ENCODE results near the gene RIPOR3. TPM values are rescaled to one million over a fixed set of nuclear protein-coding genes. Genes with fewer than 3 reads are reported as not detected.

Gene RIPOR3
- total RNA-seq, 1 experiment from 2014 or later, result 0.46 TPM

DNA sequence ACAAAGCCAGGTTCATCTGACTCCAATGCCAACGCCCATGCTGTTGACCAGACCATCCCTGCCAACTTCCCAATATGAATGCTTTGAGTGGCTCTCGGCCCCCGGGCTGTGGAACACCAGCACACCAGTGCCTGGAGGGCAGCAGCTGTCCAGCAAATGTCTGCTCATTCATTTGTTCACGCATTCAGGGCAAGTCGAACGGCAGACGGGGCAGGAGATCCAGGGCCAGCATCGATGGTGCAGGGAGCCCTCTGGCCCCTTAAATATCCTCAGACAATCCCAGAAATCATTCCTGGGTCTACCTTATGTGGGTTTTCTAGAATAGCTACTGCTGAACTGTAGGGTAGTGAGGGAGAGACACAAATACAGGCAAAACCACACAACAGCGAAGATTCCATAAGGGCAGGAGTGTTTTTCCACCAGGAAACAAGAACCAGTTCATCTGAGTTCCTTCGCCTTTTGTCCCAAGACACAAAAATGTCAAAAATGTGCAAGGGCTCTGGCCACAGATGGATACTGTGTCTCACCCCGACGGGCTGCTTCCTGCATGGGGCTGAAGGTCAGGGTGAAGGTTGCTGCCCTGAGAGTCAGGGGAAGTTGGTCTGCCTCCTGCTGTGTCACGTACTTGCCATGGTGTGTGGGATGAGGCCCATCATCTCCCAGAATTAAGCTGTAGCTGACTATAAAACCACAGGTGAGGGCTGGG lies 15.5 kb downstream of the RIPOR3 start:
- H2BK5ac ChIP-seq (ENCODE audit: insufficient read length, low read length), result no peak overlapping the region
- no peaks in the 10 kb centered on the region for H4K20me1 ChIP-seq (ENCODE audit: control insufficient read depth, insufficient read depth, insufficient read length)
- H3K14ac ChIP-seq (ENCODE audit: insufficient read depth, low read length), result no peak overlapping the region
- no peak overlapping the region for H3K4me2 ChIP-seq (ENCODE audit: insufficient read depth, insufficient read length, low read length)
- H3K27ac Mint-ChIP-seq, result no peak overlapping the region
- H3K9me3 ChIP-seq (ENCODE audit: control insufficient read depth, low read depth, low read length), result no peaks in the 10 kb centered on the region
- H2BK120ac ChIP-seq (ENCODE audit: low read depth, low read length, poor library complexity, severe bottlenecking), result no peak overlapping the region
- no peak overlapping the region for H3K4ac ChIP-seq (ENCODE audit: low read depth, low read length)
- no peaks in the 10 kb centered on the region for H3K79me1 ChIP-seq (ENCODE audit: insufficient read depth, low read depth, low read length, poor library complexity, severe bottlenecking)
- no peaks in the 10 kb centered on the region for H3K36me3 Mint-ChIP-seq (ENCODE audit: insufficient read depth in 1 of 3, low read depth in 3 of 3)
- H4K5ac ChIP-seq (ENCODE audit: insufficient read length, low read depth, low read length), result no peak overlapping the region
- H2AFZ ChIP-seq (ENCODE audit: low read length), result no peak overlapping the region
- no peak overlapping the region for H2BK12ac ChIP-seq (ENCODE audit: insufficient read length, low read depth, low read length)
- peaks cover 6% of the 10 kb centered on the region; the same call in 1 of the 2 replicates for H3K4me1 ChIP-seq (ENCODE audit: insufficient read depth, low read length)
- no peak overlapping the region for H2AK5ac ChIP-seq (ENCODE audit: insufficient read length, low read length)
- no peaks in the 10 kb centered on the region for H3K27me3 Mint-ChIP-seq (ENCODE audit: low read depth)
- H3K9me3 Mint-ChIP-seq, result no peaks in the 10 kb centered on the region
- H4K8ac ChIP-seq (replicated peaks; ENCODE audit: insufficient read length, low read depth, low read length), result no peak overlapping the region
- no peaks in the 10 kb centered on the region for H3K27me3 ChIP-seq (ENCODE audit: insufficient read depth, low read length)
- TF ChIP-seq, protein P1, sequence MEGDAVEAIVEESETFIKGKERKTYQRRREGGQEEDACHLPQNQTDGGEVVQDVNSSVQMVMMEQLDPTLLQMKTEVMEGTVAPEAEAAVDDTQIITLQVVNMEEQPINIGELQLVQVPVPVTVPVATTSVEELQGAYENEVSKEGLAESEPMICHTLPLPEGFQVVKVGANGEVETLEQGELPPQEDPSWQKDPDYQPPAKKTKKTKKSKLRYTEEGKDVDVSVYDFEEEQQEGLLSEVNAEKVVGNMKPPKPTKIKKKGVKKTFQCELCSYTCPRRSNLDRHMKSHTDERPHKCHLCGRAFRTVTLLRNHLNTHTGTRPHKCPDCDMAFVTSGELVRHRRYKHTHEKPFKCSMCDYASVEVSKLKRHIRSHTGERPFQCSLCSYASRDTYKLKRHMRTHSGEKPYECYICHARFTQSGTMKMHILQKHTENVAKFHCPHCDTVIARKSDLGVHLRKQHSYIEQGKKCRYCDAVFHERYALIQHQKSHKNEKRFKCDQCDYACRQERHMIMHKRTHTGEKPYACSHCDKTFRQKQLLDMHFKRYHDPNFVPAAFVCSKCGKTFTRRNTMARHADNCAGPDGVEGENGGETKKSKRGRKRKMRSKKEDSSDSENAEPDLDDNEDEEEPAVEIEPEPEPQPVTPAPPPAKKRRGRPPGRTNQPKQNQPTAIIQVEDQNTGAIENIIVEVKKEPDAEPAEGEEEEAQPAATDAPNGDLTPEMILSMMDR (conservative IDR thresholded peaks at IDR 0.05), result no peak
- no CpG with 5 or more reads among the region's 13 CpGs for WGBS (ENCODE audit: extremely low coverage, insufficient read length, low lambda C conversion rate)
- H2BK20ac ChIP-seq (ENCODE audit: low read depth, low read length, poor library complexity, severe bottlenecking), result no peak overlapping the region
- H3K4me1 Mint-ChIP-seq, result peaks cover 10 to 11% of the 10 kb centered on the region in 2 experiments
- H3K23me2 ChIP-seq (ENCODE audit: insufficient read length, low read depth, low read length, poor library complexity, severe bottlenecking), result no peaks in the 10 kb centered on the region
- H2BK15ac ChIP-seq (ENCODE audit: low read depth, low read length), result no peak overlapping the region
- H3K9ac ChIP-seq (ENCODE audit: extremely low read depth, insufficient read length, low read length), result no peak overlapping the region
- H3K56ac ChIP-seq (ENCODE audit: insufficient read length, low read depth, low read length), result no peak overlapping the region
- no peak overlapping the region for H3T11ph ChIP-seq (ENCODE audit: low read length)
- H3K23ac ChIP-seq (ENCODE audit: insufficient read length, low read depth, low read length), result no peak overlapping the region
- no peak overlapping the region for H4K91ac ChIP-seq (ENCODE audit: insufficient read length, low read depth, low read length)
- H3K79me2 ChIP-seq (ENCODE audit: insufficient read depth, low read length), result no peaks in the 10 kb centered on the region
- H3K18ac ChIP-seq (ENCODE audit: insufficient read length, low read depth, low read length), result no peak overlapping the region
- no peak overlapping the region; a peak in 1 of 5 replicates for H3K4me3 Mint-ChIP-seq
- H3K27ac ChIP-seq (ENCODE audit: insufficient read length, low read depth, low read length), result no peak overlapping the region
- DNase-seq, result no peak
